Measurements from ENCODE around the gene GPR158. TPM values are rescaled to one million over a fixed set of nuclear protein-coding genes. Genes with fewer than 3 reads are reported as not detected.

GPR158 gene
- total and polyA plus RNA-seq, 4 donors, result 0.03 to 0.08 TPM; not detected in 2

DNA sequence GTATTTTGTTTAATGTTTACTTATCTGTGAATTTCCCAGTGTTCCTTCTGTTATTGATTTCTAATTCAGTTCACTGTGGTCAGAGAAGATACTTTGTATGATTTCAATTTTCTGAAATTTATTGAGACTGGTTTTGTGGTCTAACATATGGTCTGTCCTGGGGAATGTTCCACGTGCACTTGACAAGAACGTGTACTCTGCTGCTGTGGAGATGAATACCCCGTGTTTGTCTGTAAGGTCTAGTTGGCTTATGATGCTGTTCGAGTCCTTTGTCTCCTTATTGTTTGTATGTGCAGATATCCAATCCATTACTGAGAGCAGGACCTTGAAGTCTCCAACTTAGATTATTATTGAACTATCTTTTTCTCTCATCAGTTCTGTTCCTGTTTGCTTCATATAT is 387.7 kb downstream of the GPR158 start (continued):
- TF ChIP-seq, protein P1, sequence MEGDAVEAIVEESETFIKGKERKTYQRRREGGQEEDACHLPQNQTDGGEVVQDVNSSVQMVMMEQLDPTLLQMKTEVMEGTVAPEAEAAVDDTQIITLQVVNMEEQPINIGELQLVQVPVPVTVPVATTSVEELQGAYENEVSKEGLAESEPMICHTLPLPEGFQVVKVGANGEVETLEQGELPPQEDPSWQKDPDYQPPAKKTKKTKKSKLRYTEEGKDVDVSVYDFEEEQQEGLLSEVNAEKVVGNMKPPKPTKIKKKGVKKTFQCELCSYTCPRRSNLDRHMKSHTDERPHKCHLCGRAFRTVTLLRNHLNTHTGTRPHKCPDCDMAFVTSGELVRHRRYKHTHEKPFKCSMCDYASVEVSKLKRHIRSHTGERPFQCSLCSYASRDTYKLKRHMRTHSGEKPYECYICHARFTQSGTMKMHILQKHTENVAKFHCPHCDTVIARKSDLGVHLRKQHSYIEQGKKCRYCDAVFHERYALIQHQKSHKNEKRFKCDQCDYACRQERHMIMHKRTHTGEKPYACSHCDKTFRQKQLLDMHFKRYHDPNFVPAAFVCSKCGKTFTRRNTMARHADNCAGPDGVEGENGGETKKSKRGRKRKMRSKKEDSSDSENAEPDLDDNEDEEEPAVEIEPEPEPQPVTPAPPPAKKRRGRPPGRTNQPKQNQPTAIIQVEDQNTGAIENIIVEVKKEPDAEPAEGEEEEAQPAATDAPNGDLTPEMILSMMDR (IDR thresholded peaks at IDR 0.05; ENCODE audit: low read depth, low read length, missing input control), result no peak
- TF ChIP-seq YY1 (IDR thresholded peaks at IDR 0.05), result no peak
- TF ChIP-seq SP1 (IDR thresholded peaks at IDR 0.05), result no peak

DNA sequence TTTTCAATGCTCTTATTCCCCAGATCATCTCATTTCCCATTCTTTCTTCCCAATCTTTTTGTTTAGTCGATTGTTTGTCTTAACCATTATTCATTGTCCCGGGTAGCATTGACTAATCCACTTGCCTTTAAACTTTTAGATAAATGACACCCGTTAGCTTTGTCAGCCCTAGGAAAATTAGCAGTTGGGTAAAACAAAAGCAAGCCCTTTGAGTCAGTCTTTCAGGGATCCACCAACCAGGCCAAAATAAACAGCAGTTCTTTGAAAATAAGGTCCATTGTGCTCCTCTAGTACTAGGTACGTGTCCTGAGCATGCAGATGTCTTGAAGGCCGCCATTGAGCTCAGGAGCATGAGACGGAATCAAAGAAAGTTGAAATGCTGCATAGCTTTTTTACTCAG is 389.6 kb downstream of the GPR158 start:
- 68% methylated on average over 6 of the region's 6 CpGs for WGBS

DNA sequence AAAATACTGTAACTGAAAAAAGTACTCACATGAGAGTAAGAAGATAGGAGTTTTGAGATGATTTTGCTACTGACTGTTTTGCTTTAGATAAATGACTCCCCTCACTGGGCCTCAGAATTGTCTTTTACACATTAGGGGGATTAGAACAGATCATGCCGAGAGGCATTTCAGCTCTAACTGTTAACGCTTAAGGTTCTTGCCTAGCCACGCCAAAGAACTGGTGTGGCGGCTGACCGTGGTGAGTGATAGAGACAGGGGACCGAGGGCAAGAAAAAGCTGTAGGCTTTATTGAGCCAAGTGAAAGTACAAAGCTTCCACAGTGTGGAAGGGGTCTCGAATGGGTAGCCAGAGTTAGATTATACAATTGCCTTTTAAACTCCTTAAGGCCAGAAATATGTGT is 390.8 kb downstream of the GPR158 start:
- Histone ChIP-seq H3K27ac (ENCODE audit: low read depth in 1 of 2, low read length in 2 of 2) (no peak overlapping the region), H3K9me3 (ENCODE audit: control insufficient read depth in 4 of 4, low read length in 3 of 4) (no peaks in the 10 kb centered on the region), H3K4me1 (ENCODE audit: control insufficient read depth in 4 of 4, insufficient read depth in 4 of 4, low read length in 3 of 4) (no peaks in the 10 kb centered on the region), H3K4me3 (ENCODE audit: low read depth in 1 of 3, low read length in 3 of 3) (no peak overlapping the region), H3K9ac (ENCODE audit: low read depth in 1 of 2, low read length in 2 of 2) (no peak overlapping the region), H3K36me3 (ENCODE audit: control insufficient read depth in 4 of 4, insufficient read depth in 3 of 4, low read depth in 1 of 4, low read length in 3 of 4) (no peaks in the 10 kb centered on the region), H3K27me3 (ENCODE audit: control insufficient read depth in 4 of 4, insufficient read depth in 4 of 4, low read length in 3 of 4) (peaks cover 0 to 2% (median 0%) of the 10 kb centered on the region in 4 donors)
- no peak for DNase-seq (ENCODE audit: low spot score)
- 41% methylated on average over 7 of the region's 7 CpGs for WGBS
- TF ChIP-seq TAF1 (conservative IDR thresholded peaks at IDR 0.05) (no peak), HNF4G (IDR thresholded peaks at IDR 0.05) (no peak), HNF4A (conservative IDR thresholded peaks at IDR 0.05) (no peak)
- TF ChIP-seq, protein P2, sequence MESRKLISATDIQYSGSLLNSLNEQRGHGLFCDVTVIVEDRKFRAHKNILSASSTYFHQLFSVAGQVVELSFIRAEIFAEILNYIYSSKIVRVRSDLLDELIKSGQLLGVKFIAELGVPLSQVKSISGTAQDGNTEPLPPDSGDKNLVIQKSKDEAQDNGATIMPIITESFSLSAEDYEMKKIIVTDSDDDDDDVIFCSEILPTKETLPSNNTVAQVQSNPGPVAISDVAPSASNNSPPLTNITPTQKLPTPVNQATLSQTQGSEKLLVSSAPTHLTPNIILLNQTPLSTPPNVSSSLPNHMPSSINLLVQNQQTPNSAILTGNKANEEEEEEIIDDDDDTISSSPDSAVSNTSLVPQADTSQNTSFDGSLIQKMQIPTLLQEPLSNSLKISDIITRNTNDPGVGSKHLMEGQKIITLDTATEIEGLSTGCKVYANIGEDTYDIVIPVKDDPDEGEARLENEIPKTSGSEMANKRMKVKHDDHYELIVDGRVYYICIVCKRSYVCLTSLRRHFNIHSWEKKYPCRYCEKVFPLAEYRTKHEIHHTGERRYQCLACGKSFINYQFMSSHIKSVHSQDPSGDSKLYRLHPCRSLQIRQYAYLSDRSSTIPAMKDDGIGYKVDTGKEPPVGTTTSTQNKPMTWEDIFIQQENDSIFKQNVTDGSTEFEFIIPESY (IDR thresholded peaks at IDR 0.05), result no peak
- TF ChIP-seq, protein P1 (IDR thresholded peaks at IDR 0.05; ENCODE audit: low read depth, low read length, missing input control), result no peak

More for the DNA sequence above, 389.6 kb downstream of the GPR158 start:
- Histone ChIP-seq H3K27ac (ENCODE audit: low read depth in 1 of 2, low read length in 2 of 2) (no peak overlapping the region), H3K27me3 (ENCODE audit: control insufficient read depth in 4 of 4, insufficient read depth in 4 of 4, low read length in 3 of 4) (peaks cover 0 to 2% (median 0%) of the 10 kb centered on the region in 4 donors), H3K36me3 (ENCODE audit: control insufficient read depth in 4 of 4, insufficient read depth in 3 of 4, low read depth in 1 of 4, low read length in 3 of 4) (no peaks in the 10 kb centered on the region), H3K4me3 (ENCODE audit: low read depth in 1 of 3, low read length in 3 of 3) (no peak overlapping the region), H3K9me3 (ENCODE audit: control insufficient read depth in 4 of 4, low read length in 3 of 4) (no peaks in the 10 kb centered on the region), H3K9ac (ENCODE audit: low read depth in 1 of 2, low read length in 2 of 2) (no peak overlapping the region), H3K4me1 (ENCODE audit: control insufficient read depth in 4 of 4, insufficient read depth in 4 of 4, low read length in 3 of 4) (no peaks in the 10 kb centered on the region)
- TF ChIP-seq GABPA (IDR thresholded peaks at IDR 0.05 in 1 of 2, conservative IDR thresholded peaks at IDR 0.05 in 1 of 2) (no peak), MAX (IDR thresholded peaks at IDR 0.05) (no peak), RXRA (IDR thresholded peaks at IDR 0.05) (no peak), SP1 (IDR thresholded peaks at IDR 0.05) (no peak), RAD21 (IDR thresholded peaks at IDR 0.05) (no peak), YY1 (IDR thresholded peaks at IDR 0.05) (no peak), FOXA2 (IDR thresholded peaks at IDR 0.05) (no peak), NR2F2 (IDR thresholded peaks at IDR 0.05) (no peak), FOXA1 (IDR thresholded peaks at IDR 0.05) (no peak), EGR1 (IDR thresholded peaks at IDR 0.05; ENCODE audit: low read depth in 2 of 2) (no peak), TAF1 (conservative IDR thresholded peaks at IDR 0.05) (no peak), HNF4G (IDR thresholded peaks at IDR 0.05) (no peak)
- TF ChIP-seq, protein P3, sequence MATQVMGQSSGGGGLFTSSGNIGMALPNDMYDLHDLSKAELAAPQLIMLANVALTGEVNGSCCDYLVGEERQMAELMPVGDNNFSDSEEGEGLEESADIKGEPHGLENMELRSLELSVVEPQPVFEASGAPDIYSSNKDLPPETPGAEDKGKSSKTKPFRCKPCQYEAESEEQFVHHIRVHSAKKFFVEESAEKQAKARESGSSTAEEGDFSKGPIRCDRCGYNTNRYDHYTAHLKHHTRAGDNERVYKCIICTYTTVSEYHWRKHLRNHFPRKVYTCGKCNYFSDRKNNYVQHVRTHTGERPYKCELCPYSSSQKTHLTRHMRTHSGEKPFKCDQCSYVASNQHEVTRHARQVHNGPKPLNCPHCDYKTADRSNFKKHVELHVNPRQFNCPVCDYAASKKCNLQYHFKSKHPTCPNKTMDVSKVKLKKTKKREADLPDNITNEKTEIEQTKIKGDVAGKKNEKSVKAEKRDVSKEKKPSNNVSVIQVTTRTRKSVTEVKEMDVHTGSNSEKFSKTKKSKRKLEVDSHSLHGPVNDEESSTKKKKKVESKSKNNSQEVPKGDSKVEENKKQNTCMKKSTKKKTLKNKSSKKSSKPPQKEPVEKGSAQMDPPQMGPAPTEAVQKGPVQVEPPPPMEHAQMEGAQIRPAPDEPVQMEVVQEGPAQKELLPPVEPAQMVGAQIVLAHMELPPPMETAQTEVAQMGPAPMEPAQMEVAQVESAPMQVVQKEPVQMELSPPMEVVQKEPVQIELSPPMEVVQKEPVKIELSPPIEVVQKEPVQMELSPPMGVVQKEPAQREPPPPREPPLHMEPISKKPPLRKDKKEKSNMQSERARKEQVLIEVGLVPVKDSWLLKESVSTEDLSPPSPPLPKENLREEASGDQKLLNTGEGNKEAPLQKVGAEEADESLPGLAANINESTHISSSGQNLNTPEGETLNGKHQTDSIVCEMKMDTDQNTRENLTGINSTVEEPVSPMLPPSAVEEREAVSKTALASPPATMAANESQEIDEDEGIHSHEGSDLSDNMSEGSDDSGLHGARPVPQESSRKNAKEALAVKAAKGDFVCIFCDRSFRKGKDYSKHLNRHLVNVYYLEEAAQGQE (IDR thresholded peaks at IDR 0.05), result no peak
- TF ChIP-seq, protein P4, sequence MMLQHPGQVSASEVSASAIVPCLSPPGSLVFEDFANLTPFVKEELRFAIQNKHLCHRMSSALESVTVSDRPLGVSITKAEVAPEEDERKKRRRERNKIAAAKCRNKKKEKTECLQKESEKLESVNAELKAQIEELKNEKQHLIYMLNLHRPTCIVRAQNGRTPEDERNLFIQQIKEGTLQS (IDR thresholded peaks at IDR 0.05), result no peak
- DNase-seq (ENCODE audit: low spot score), result no peak
